HG02759 (cell line): Measurements from ENCODE around the gene C1QTNF5.
A peak's percentile ranks its signal among the peaks of the same experiment; 100 is the strongest.
"Not testable (repeated sequence)": the region's sequence is repeated elsewhere in the genome, so short reads cannot be mapped to it uniquely, and the experiment has no call there.

Experiments used
- ATAC-seq: cut with Tn5 transposase; IDR thresholded peaks from one replicate; pipeline ENCODE4 v1.9.1; 2021; ENCODE audit warnings: mild to moderate bottlenecking, moderate library complexity; ENCODE audit not compliant: unreplicated experiment

C1QTNF5 gene

GRCh38 chr11:119340335-119341221, at the start of gene C1QTNF5:
TSS of gene C1QTNF5 (minus strand) at chr11:119340883. CDS start at chr11:119340397, 486 bp downstream.
- no peak for ATAC-seq

- ATAC-seq = no peak
Measured at GRCh38 chr11:119389611-119390254, 49.0 kb upstream of the C1QTNF5 start.

GRCh38 chr11:119388103-119388502, 47.4 kb upstream of the C1QTNF5 start:
- ATAC-seq = no peak

- ATAC-seq = no peak
Measured at GRCh38 chr11:119384332-119384731, 43.6 kb upstream of the C1QTNF5 start.

- ATAC-seq = not testable (repeated sequence)
Measured at GRCh38 chr11:119382513-119382912, 41.8 kb upstream of the C1QTNF5 start.

- no peak for ATAC-seq
Measured at GRCh38 chr11:119382101-119382500, 41.4 kb upstream of the C1QTNF5 start.

GRCh38 chr11:119381181-119381988, 40.7 kb upstream of the C1QTNF5 start, which contains the start of gene USP2:
TSS of gene USP2 (minus strand) at chr11:119381690. CDS start at chr11:119373480, 8,210 bp downstream.
- ATAC-seq = peak; percentile 99

- ATAC-seq = no peak
Measured at GRCh38 chr11:119380827-119381180, 40.1 kb upstream of the C1QTNF5 start.

GRCh38 chr11:119380160-119380826, 39.6 kb upstream of the C1QTNF5 start:
- no peak for ATAC-seq

- ATAC-seq = no peak
Measured at GRCh38 chr11:119378851-119379465, 38.3 kb upstream of the C1QTNF5 start.

GRCh38 chr11:119377961-119378667, 37.4 kb upstream of the C1QTNF5 start:
- no peak for ATAC-seq

- no peak for ATAC-seq
Measured at GRCh38 chr11:119377112-119377901, 36.6 kb upstream of the C1QTNF5 start.

- no peak for ATAC-seq
Measured at GRCh38 chr11:119376197-119376847, 35.6 kb upstream of the C1QTNF5 start.

GRCh38 chr11:119375337-119376196, 34.9 kb upstream of the C1QTNF5 start:
- no peak for ATAC-seq

GRCh38 chr11:119374632-119375336, 34.1 kb upstream of the C1QTNF5 start:
- no peak for ATAC-seq

- ATAC-seq = no peak
Measured at GRCh38 chr11:119373921-119374631, 33.4 kb upstream of the C1QTNF5 start.
